Stimulated activated CD8-positive, alpha-beta memory T cell treated with anti-CD3 and anti-CD28 coated beads, Interleukin-2, amount 100 ng/mL, for 48 hours (primary cell): ENCODE results near the gene ADAMTS12.

Experiments used
- DNase-seq, 2 donors: peaks; one replicate each; pipeline ENCODE4 v3.0.0-alpha.2; 2020; ENCODE audit warnings: low read depth in 2 of 2

ADAMTS12 gene

GRCh38 chr5:33800241-33800950, 91.4 kb downstream of the ADAMTS12 start:
- DNase-seq, result no peak

- no peak for DNase-seq
Observed at GRCh38 chr5:33795496-33795895, 96.3 kb downstream of the ADAMTS12 start.

- no peak for DNase-seq
Observed at GRCh38 chr5:33794550-33795181, 97.1 kb downstream of the ADAMTS12 start.

GRCh38 chr5:33793836-33794549, 97.8 kb downstream of the ADAMTS12 start:
- DNase-seq, result no peak

GRCh38 chr5:33793276-33793675, 98.5 kb downstream of the ADAMTS12 start:
- no peak for DNase-seq

GRCh38 chr5:33792559-33792958, 99.2 kb downstream of the ADAMTS12 start:
- no peak for DNase-seq

GRCh38 chr5:33789567-33789957, 102.2 kb downstream of the ADAMTS12 start:
- no peak for DNase-seq

GRCh38 chr5:33788922-33789566, 102.7 kb downstream of the ADAMTS12 start:
- DNase-seq, result no peak

GRCh38 chr5:33785571-33785970, 106.2 kb downstream of the ADAMTS12 start:
- DNase-seq, result no peak

GRCh38 chr5:33781286-33781685, 110.5 kb downstream of the ADAMTS12 start:
- DNase-seq, result no peak

- DNase-seq, result no peak
Observed at GRCh38 chr5:33776151-33776660, 115.6 kb downstream of the ADAMTS12 start.

- DNase-seq, result no peak
Observed at GRCh38 chr5:33774341-33774740, 117.4 kb downstream of the ADAMTS12 start.

GRCh38 chr5:33772380-33772897, 119.4 kb downstream of the ADAMTS12 start:
- DNase-seq, result no peak

- DNase-seq, result no peak
Observed at GRCh38 chr5:33769968-33770367, 121.8 kb downstream of the ADAMTS12 start.

- DNase-seq, result no peak
Observed at GRCh38 chr5:33769196-33769595, 122.6 kb downstream of the ADAMTS12 start.

- no peak for DNase-seq
Observed at GRCh38 chr5:33766023-33766422, 125.8 kb downstream of the ADAMTS12 start.

- DNase-seq, result no peak
Observed at GRCh38 chr5:33764786-33765185, 127.0 kb downstream of the ADAMTS12 start.

- no peak for DNase-seq
Observed at GRCh38 chr5:33763435-33763834, 128.4 kb downstream of the ADAMTS12 start.

GRCh38 chr5:33762859-33763258, 128.9 kb downstream of the ADAMTS12 start:
- DNase-seq, result no peak

GRCh38 chr5:33761139-33761538, 130.7 kb downstream of the ADAMTS12 start:
- no peak for DNase-seq

GRCh38 chr5:33758737-33759136, 133.1 kb downstream of the ADAMTS12 start:
- no peak for DNase-seq

GRCh38 chr5:33756491-33756890, 135.3 kb downstream of the ADAMTS12 start:
- DNase-seq, result no peak
